Mucosa of rectum (tissue), 2 donors: ENCODE results near the gene XKR3.
"Not testable (repeated sequence)": the region's sequence is repeated elsewhere in the genome, so short reads cannot be mapped to it uniquely, and the experiment has no call there.

Experiments used
- H3K27ac ChIP-seq, 2 donors: one replicate each; pipeline ENCODE4 v1.7.0; 2013; ENCODE audit warnings: inconsistent platforms in 2 of 2, low read depth in 2 of 2, low read length in 2 of 2
- H3K27me3 ChIP-seq, 2 donors: one replicate each; pipeline ENCODE4 v1.7.0; 2013; ENCODE audit warnings: low read length in 2 of 2; ENCODE audit not compliant: control insufficient read depth in 2 of 2, insufficient read depth in 2 of 2
- H3K36me3 ChIP-seq, 2 donors: one replicate each; pipeline ENCODE4 v1.7.0; 2013; ENCODE audit warnings: low read length in 2 of 2; ENCODE audit not compliant: control insufficient read depth in 2 of 2, insufficient read depth in 2 of 2
- H3K4me1 ChIP-seq, 2 donors: one replicate each; pipeline ENCODE4 v1.7.0; 2013; ENCODE audit warnings: low read length in 2 of 2, mild to moderate bottlenecking in 1 of 2; ENCODE audit not compliant: control insufficient read depth in 2 of 2, insufficient read depth in 2 of 2
- H3K4me3 ChIP-seq, 2 donors: one replicate each; pipeline ENCODE4 v1.7.0; 2013; ENCODE audit warnings: low read length in 2 of 2
- H3K9ac ChIP-seq, 2 donors: one replicate each; pipeline ENCODE4 v1.7.0; 2013; ENCODE audit warnings: low read length in 2 of 2, low read depth in 1 of 2, mild to moderate bottlenecking in 1 of 2
- H3K9me3 ChIP-seq, 2 donors: one replicate each; pipeline ENCODE4 v1.7.0; 2013; ENCODE audit warnings: low read length in 2 of 2; ENCODE audit not compliant: control insufficient read depth in 2 of 2
- donor health status: healthy.
- donor health status: Normal muscosa, but diverticular disease.

The XKR3 gene

GRCh38 chr22:16824716-16825687, at the start of gene XKR3:
XKR3 (minus strand) TSS chr22:16825411; CDS start chr22:16808073, 17,338 bp downstream.
- no peaks in the 10 kb centered on the region for H3K36me3 ChIP-seq
- H3K4me1 ChIP-seq, result no peaks in the 10 kb centered on the region
- H3K27ac ChIP-seq, result no peak within 1 kb of the TSS
- no peaks in the 10 kb centered on the region for H3K9me3 ChIP-seq
- H3K27me3 ChIP-seq, result no peaks in the 10 kb centered on the region
- no peak within 1 kb of the TSS for H3K9ac ChIP-seq
- H3K4me3 ChIP-seq, result no peak within 1 kb of the TSS

- H3K9ac ChIP-seq, H3K27ac ChIP-seq, H3K9me3 ChIP-seq, H3K4me1 ChIP-seq, H3K27me3 ChIP-seq, H3K36me3 ChIP-seq, H3K4me3 ChIP-seq: not testable (repeated sequence)
These were observed 44.4 kb upstream of the XKR3 start for GRCh38 chr22:16869640-16870039.

GRCh38 chr22:16866167-16866566, 41.0 kb upstream of the XKR3 start:
- H3K4me3 ChIP-seq, result no peak overlapping the region
- H3K9me3 ChIP-seq, result no peaks in the 10 kb centered on the region
- H3K4me1 ChIP-seq, result no peaks in the 10 kb centered on the region
- no peaks in the 10 kb centered on the region for H3K27me3 ChIP-seq
- no peaks in the 10 kb centered on the region for H3K36me3 ChIP-seq
- no peak overlapping the region for H3K9ac ChIP-seq
- no peak overlapping the region for H3K27ac ChIP-seq

GRCh38 chr22:16856851-16857250, 31.6 kb upstream of the XKR3 start:
- H3K4me1 ChIP-seq, H3K36me3 ChIP-seq, H3K4me3 ChIP-seq, H3K27me3 ChIP-seq, H3K27ac ChIP-seq, H3K9ac ChIP-seq, H3K9me3 ChIP-seq: not testable (repeated sequence)

GRCh38 chr22:16854631-16855030, 29.4 kb upstream of the XKR3 start:
- Histone ChIP-seq H3K4me1 (no peaks in the 10 kb centered on the region), H3K9ac (no peak overlapping the region), H3K9me3 (no peaks in the 10 kb centered on the region), H3K27ac (no peak overlapping the region), H3K4me3 (no peak overlapping the region), H3K36me3 (no peaks in the 10 kb centered on the region), H3K27me3 (no peaks in the 10 kb centered on the region)

GRCh38 chr22:16851268-16851996, 26.2 kb upstream of the XKR3 start:
- H3K4me3 ChIP-seq, H3K27me3 ChIP-seq, H3K9ac ChIP-seq, H3K9me3 ChIP-seq, H3K4me1 ChIP-seq, H3K27ac ChIP-seq, H3K36me3 ChIP-seq: not testable (repeated sequence)

GRCh38 chr22:16847271-16847670, 22.1 kb upstream of the XKR3 start:
- peaks cover 0 to 7% of the 10 kb centered on the region in 2 donors for H3K9me3 ChIP-seq
- H3K4me1 ChIP-seq, result no peaks in the 10 kb centered on the region
- H3K9ac ChIP-seq, result no peak overlapping the region
- no peak overlapping the region for H3K27ac ChIP-seq
- no peaks in the 10 kb centered on the region for H3K36me3 ChIP-seq
- no peaks in the 10 kb centered on the region for H3K27me3 ChIP-seq
- no peak overlapping the region for H3K4me3 ChIP-seq

- Histone ChIP-seq H3K27me3 (no peaks in the 10 kb centered on the region), H3K36me3 (no peaks in the 10 kb centered on the region), H3K4me3 (no peak overlapping the region), H3K27ac (no peak overlapping the region), H3K4me1 (no peaks in the 10 kb centered on the region), H3K9ac (no peak overlapping the region), H3K9me3 (peaks cover 0 to 7% of the 10 kb centered on the region in 2 donors)
These were observed 20.7 kb upstream of the XKR3 start for GRCh38 chr22:16845881-16846280.

GRCh38 chr22:16845465-16845864, 20.3 kb upstream of the XKR3 start:
- Histone ChIP-seq H3K36me3 (no peaks in the 10 kb centered on the region), H3K4me1 (no peaks in the 10 kb centered on the region), H3K9me3 (peaks cover 0 to 7% of the 10 kb centered on the region in 2 donors), H3K27me3 (no peaks in the 10 kb centered on the region), H3K9ac (no peak overlapping the region), H3K27ac (no peak overlapping the region), H3K4me3 (no peak overlapping the region)

- Histone ChIP-seq H3K9me3 (peaks cover 0 to 7% of the 10 kb centered on the region in 2 donors), H3K36me3 (no peaks in the 10 kb centered on the region), H3K27me3 (no peaks in the 10 kb centered on the region), H3K27ac (no peak overlapping the region), H3K9ac (no peak overlapping the region), H3K4me1 (no peaks in the 10 kb centered on the region), H3K4me3 (no peak overlapping the region)
These were observed 19.3 kb upstream of the XKR3 start for GRCh38 chr22:16844529-16844928.
